ENCODE data around the gene BCAN. TPM values are rescaled to one million over a fixed set of nuclear protein-coding genes. Genes with fewer than 3 reads are reported as not detected.

The BCAN gene, protein sequence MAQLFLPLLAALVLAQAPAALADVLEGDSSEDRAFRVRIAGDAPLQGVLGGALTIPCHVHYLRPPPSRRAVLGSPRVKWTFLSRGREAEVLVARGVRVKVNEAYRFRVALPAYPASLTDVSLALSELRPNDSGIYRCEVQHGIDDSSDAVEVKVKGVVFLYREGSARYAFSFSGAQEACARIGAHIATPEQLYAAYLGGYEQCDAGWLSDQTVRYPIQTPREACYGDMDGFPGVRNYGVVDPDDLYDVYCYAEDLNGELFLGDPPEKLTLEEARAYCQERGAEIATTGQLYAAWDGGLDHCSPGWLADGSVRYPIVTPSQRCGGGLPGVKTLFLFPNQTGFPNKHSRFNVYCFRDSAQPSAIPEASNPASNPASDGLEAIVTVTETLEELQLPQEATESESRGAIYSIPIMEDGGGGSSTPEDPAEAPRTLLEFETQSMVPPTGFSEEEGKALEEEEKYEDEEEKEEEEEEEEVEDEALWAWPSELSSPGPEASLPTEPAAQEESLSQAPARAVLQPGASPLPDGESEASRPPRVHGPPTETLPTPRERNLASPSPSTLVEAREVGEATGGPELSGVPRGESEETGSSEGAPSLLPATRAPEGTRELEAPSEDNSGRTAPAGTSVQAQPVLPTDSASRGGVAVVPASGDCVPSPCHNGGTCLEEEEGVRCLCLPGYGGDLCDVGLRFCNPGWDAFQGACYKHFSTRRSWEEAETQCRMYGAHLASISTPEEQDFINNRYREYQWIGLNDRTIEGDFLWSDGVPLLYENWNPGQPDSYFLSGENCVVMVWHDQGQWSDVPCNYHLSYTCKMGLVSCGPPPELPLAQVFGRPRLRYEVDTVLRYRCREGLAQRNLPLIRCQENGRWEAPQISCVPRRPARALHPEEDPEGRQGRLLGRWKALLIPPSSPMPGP
- not detected in 2 replicates for total RNA-seq

DNA sequence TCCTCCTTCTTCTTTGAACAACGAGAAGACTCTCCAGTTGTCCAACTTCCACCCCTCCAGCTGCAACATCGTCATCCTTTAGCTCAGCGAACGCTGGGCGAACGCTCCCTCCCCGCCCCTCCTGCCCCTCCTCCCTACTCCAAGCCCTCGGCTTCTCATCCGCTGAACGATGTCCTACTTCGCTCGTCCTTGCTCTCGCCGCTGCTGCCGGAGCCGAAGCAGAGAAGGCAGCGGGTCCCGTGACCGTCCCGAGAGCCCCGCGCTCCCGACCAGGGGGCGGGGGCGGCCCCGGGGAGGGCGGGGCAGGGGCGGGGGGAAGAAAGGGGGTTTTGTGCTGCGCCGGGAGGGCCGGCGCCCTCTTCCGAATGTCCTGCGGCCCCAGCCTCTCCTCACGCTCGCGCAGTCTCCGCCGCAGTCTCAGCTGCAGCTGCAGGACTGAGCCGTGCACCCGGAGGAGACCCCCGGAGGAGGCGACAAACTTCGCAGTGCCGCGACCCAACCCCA lies at the start of gene BCAN:
Gene BCAN, plus strand, starts transcription at position 357 of the 504 bp plus-strand sequence. CDS start 3,938 bp downstream, outside the sequence.

DNA sequence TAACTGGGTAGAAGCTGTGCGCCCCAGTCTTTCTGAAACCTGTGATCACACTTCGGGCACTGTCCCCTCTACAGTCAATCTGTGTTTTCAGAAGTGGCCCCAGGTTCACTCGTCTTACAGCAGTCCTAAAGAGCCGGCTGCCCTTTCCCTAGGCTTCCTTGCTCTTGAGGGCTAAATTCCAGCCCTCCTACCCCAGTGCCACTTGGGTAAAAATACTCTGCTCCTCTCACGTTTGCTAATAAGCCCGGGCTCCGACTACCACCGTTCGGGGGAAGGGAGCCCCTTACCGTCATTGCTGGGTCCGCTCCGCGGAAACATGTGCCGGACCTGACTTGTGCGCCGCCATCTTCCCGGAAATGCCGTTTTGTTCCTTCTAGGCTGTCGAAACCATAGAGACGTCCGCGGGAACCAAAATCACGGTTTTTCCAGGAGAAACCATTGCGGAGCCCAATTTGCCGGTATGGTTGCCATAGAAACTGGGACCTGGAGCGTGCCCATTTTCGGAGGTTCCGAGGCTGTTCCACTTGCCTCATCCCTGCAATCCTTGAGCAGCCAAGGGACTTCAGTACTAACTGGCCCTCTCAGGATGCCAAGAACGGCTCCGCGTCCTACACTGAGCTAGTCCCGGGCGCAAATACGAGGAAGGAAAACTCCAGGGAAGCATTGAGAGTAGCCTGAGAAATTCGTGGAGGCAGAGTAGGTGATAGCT lies 40.6 kb upstream of the BCAN start, which contains the start of gene GPATCH4:
Gene GPATCH4, minus strand, starts transcription at position 358 of the 709 bp plus-strand sequence.

DNA sequence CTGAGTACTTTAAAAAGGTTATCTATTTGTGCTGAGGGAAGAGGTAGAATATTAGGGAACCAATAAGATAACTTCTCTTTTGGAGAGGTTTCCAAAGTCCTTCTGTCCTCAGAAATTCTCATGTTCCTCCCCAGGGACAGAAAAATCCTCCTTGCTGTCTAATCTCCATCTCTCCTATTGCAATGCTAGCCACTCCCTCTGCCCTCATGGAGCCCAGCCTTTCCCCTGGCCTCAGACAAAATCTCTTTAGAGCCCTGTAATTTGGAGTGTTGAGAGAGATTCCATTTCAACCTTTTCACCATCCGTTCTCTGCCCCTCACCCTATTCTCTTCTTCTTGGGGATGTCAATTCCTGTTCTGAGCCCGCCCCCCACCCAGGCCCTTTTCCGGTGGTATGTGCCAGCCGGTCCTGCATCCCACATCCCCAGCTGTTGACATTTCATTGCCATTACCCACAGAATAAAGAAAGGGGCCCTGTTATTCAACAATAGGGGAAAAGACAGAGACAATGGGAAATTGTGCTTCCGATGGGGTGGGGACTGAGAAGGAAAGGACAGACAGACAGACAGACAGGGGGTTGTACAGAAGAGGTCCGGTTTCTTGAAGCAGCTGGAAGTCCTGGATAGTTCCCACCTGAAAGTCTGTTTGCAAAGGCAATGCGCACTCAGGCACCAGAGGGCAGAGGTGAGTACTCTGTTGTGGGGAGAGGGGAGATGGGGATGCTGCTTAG lies 22.9 kb upstream of the BCAN start, which contains the start of gene HAPLN2:
Gene HAPLN2, plus strand, starts transcription at position 563 of the 729 bp plus-strand sequence. CDS start 4,076 bp downstream, outside the sequence.

DNA sequence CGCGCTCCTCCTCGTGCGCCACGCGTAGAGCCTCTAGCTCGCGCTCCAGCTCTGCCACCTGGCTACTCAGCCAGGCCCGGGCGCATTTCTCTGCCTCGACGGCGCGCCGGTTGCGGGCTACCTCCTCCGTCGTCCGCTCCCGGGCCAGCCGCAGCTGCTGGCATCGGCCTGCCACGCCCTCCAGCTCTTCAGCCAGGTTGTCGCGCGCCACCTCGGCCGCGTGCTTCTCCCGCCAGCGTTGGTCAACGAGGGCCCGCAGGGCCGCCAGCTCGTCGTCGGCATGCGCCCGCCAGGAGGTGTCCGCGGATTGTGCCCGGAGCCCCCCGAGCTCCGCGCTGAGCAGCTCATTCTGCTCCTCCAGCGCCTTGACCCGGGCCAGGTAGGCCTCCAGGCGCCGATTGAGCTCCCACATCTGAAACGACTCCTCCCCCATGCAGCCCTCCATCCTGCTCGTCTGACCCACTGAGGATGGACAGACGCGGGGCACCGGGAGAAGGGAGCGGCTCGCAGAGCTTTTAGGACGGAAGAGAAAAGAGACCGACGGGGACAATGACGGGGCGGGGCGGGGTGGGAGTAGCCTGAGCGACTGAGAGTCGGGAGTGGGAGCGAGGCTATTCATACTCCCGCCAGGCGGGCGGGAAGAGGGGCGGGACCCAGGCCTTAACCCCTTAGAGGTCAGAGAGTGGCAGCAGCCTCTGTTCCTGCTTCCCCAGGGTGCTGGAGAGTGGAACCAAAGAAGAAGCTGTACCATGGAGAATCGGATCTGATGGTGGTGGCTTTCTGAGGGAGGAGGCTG lies 35.1 kb downstream of the BCAN start, which contains the start of gene NES:
Gene NES, minus strand, starts transcription at position 588 of the 796 bp plus-strand sequence. Its CDS starts 143 bp downstream, at position 445.

DNA sequence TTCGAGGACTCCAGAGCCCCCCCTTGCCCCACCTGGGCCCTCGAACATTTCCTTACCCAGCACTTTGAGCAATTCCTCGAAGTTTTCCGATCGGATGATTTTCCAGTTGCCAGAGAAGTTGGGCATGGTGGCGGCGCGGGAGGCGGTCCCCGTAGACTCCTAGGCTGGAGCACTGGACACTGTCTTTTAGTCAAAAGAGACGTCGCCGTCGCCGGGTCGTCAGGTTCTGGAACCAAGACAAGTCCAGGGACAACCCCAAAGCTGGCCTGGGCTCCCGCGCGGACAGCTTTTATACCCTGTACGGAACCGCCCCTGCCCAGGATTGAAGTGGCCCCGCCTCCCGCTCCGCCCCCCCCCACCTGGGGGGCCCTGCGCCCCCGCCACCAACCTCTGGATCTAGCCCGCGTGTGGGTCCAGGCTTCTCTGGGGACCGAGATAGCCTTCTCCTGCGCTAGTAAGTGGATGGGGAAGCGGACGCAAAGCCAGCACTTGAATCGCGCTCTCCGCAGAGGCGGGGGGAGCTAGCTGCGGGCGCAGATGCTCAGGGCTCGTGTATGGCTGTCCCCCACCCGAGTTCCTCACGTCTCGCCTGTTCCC lies 63.5 kb downstream of the BCAN start, which contains the start of gene CRABP2:
Gene CRABP2, minus strand, starts transcription at position 263 of the 597 bp plus-strand sequence. Its CDS starts 137 bp downstream, at position 126.

Other genes with a start within 250 kb of the BCAN start
- 15.8 and 27.2 TPM in 2 replicates for gene MEF2D, start 141.3 kb upstream of the BCAN start, total RNA-seq
- 0.58 and 0.85 TPM in 2 replicates for gene IQGAP3, start 69.6 kb upstream of the BCAN start, total RNA-seq
- not detected in 2 replicates for gene TTC24, start 62.4 kb upstream of the BCAN start, total RNA-seq
- gene NAXE, start 50.3 kb upstream of the BCAN start, total RNA-seq, result 61.6 and 67.2 TPM in 2 replicates
- 8.4 and 13.9 TPM in 2 replicates for gene GPATCH4, start 40.6 kb upstream of the BCAN start, total RNA-seq
- gene HAPLN2, start 22.7 kb upstream of the BCAN start, total RNA-seq, result not detected in 2 replicates
- 10.2 and 26.6 TPM in 2 replicates for gene NES, start 35.3 kb downstream of the BCAN start, total RNA-seq
- gene CRABP2, start 63.5 kb downstream of the BCAN start, total RNA-seq, result 58.3 and 150 TPM in 2 replicates
- 18.2 and 18.3 TPM in 2 replicates for gene METTL25B, start 86.4 kb downstream of the BCAN start, total RNA-seq
- gene ISG20L2, start 86.6 kb downstream of the BCAN start, total RNA-seq, result 14.9 and 21.5 TPM in 2 replicates
- 52.3 and 57.1 TPM in 2 replicates for gene MRPL24, start 99.0 kb downstream of the BCAN start, total RNA-seq
- 120 and 124 TPM in 2 replicates for gene HDGF, start 109.6 kb downstream of the BCAN start, total RNA-seq
- gene PRCC, start 125.4 kb downstream of the BCAN start, total RNA-seq, result 30.3 and 42.1 TPM in 2 replicates
- gene SH2D2A, start 174.7 kb downstream of the BCAN start, total RNA-seq, result 0.23 TPM in 1 of 2 replicates, not detected in the other
- not detected in 2 replicates for gene INSRR, start 217.0 kb downstream of the BCAN start, total RNA-seq
- not detected in 2 replicates for gene NTRK1, start 218.7 kb downstream of the BCAN start, total RNA-seq

Measured in pericardium fibroblast (primary cell).